IMR-90 (cell line): ENCODE measurements around the gene C16orf87.

ENCODE experiments used
- BHLHE40 ChIP-seq: fragments of 150-350 bp; IDR thresholded peaks from 2 replicates; pipeline ENCODE4 v1.6.1; 2016; ENCODE audit warnings: mild to moderate bottlenecking, low read depth, low read length
- CEBPB ChIP-seq: IDR thresholded peaks from 2 replicates; pipeline ENCODE4 v1.6.1; 2012; ENCODE audit warnings: low read depth, low read length, improper control_type of control experiment
- CTCF ChIP-seq: conservative IDR thresholded peaks from 2 replicates; pipeline ENCODE4 v1.5.1; 2012; ENCODE audit warnings: mild to moderate bottlenecking, low read depth, low read length, improper control_type of control experiment
- POLR2A ChIP-seq: IDR thresholded peaks from 2 replicates; pipeline ENCODE4 v1.6.1; 2012; ENCODE audit warnings: mild to moderate bottlenecking, low read depth, low read length
- RCOR1 ChIP-seq: IDR thresholded peaks from 2 replicates; pipeline ENCODE4 v1.6.1; 2012; ENCODE audit warnings: mild to moderate bottlenecking, low read length, improper control_type of control experiment; ENCODE audit not compliant: insufficient replicate concordance
- RFX5 ChIP-seq: IDR thresholded peaks from 2 replicates; pipeline ENCODE4 v1.8.0; 2012; ENCODE audit warnings: low read depth, mild to moderate bottlenecking, low read length, moderate library complexity
- USF2 ChIP-seq: fragments of 150-350 bp; IDR thresholded peaks from 2 replicates; pipeline ENCODE4 v1.6.1; 2017; ENCODE audit warnings: mild to moderate bottlenecking, antibody characterized with exemption, low read length, low read depth

- TF ChIP-seq POLR2A (no peak), CTCF (no peak), BHLHE40 (0 out of 2 replicates have a peak, but pooled peaks have one; percentile 36), CEBPB (no peak), RFX5 (no peak), USF2 (no peak), RCOR1 (no peak)
Observed at GRCh38 chr16:46844771-46845170, 13.8 kb upstream of the C16orf87 start.
